Small intestine (tissue), 7 donors: ENCODE measurements around the gene MYO1A. TPM values are rescaled to one million over a fixed set of nuclear protein-coding genes. Genes with fewer than 3 reads are reported as not detected.
"Not testable (repeated sequence)": the region's sequence is repeated elsewhere in the genome, so short reads cannot be mapped to it uniquely, and the experiment has no call there.

Source experiments
- DNase-seq, 2 donors: peaks; one replicate each; pipeline versions ENCODE4 v3.0.0 to v3.0.0-alpha.2; 2013
- FAIRE-seq: peaks from 2 replicates; lab custom pipeline; 2012; peaks lifted over from hg19 to GRCh38; lab: Jason Lieb, UNC
- H3K27ac ChIP-seq, 3 donors: one replicate each; pipeline ENCODE4 v1.5.1; 2013; ENCODE audit warnings: low read length in 2 of 3, mild to moderate bottlenecking in 2 of 3, control low read depth in 1 of 3, inconsistent platforms in 1 of 3, low read depth in 1 of 3, moderate library complexity in 1 of 3
- H3K27me3 ChIP-seq, 3 donors: one replicate each; pipeline ENCODE4 v1.6.1; 2013; ENCODE audit warnings: low read length in 3 of 3, inconsistent platforms in 1 of 3; ENCODE audit not compliant: control insufficient read depth in 3 of 3, insufficient read depth in 3 of 3
- H3K36me3 ChIP-seq, 3 donors: one replicate each; pipeline ENCODE4 v1.6.1; 2013; ENCODE audit warnings: low read length in 3 of 3, inconsistent platforms in 1 of 3, low read depth in 1 of 3, mild to moderate bottlenecking in 1 of 3, moderate library complexity in 1 of 3; ENCODE audit not compliant: control insufficient read depth in 3 of 3, insufficient read depth in 2 of 3
- H3K4me1 ChIP-seq, 3 donors: one replicate each; pipeline ENCODE4 v1.6.1; 2013; ENCODE audit warnings: low read length in 2 of 3, inconsistent platforms in 1 of 3, low read depth in 1 of 3, mild to moderate bottlenecking in 1 of 3, moderate library complexity in 1 of 3; ENCODE audit not compliant: control insufficient read depth in 3 of 3, insufficient read depth in 2 of 3
- H3K4me3 ChIP-seq, 3 donors: one replicate each; pipeline ENCODE4 v1.5.1; 2013; ENCODE audit warnings: low read length in 3 of 3, control low read depth in 1 of 3, inconsistent platforms in 1 of 3, low read depth in 1 of 3, mild to moderate bottlenecking in 1 of 3, moderate library complexity in 1 of 3
- H3K9me3 ChIP-seq, 2 donors: one replicate each; pipeline ENCODE4 v1.6.1; 2013; ENCODE audit warnings: low read depth in 1 of 2, low read length in 1 of 2; ENCODE audit not compliant: control insufficient read depth in 2 of 2, insufficient read depth in 1 of 2
- WGBS, 3 donors: extraction: QIAGEN DNeasy Blood & Tissue Kit; methylation state at CpG; one replicate each; pipeline ENCODE4 v1.1.7; 2013; 5-methylcytosine and 5-hydroxymethylcytosine counted together
- polyA plus RNA-seq, 4 donors: library from polyadenylated mRNA; stranded (reverse) in 3 of 4; unstranded in 1 of 4; fragments of 200-250 nt in 3 of 4; fragments of 120-200 nt in 1 of 4; gene quantifications; one replicate each; pipeline versions ENCODE4 v1.2.1 to v1.2.3, GENCODE V29; 2013
- donor health status: healthy with polysubstance abuse.
- donor health status: control.
- donor health status: control.
- donor health status: Bipolar disorder and iron deficiency.
- donor health status: healthy.

MYO1A gene
- polyA plus RNA-seq, 4 donors = 202 to 971 (median 563) TPM

GRCh38 chr12:57058454-57058853 lies 8.5 kb upstream of the MYO1A start:
- H3K4me3 ChIP-seq = no peak overlapping the region
- H3K27me3 ChIP-seq = no peaks in the 10 kb centered on the region
- no peak overlapping the region for H3K27ac ChIP-seq
- 84 to 100% (median 93%) methylated on average over 1 of the region's 1 CpG for WGBS, 3 donors
- H3K4me1 ChIP-seq = peaks cover 0 to 29% (median 9%) of the 10 kb centered on the region in 3 donors
- FAIRE-seq (no peak), DNase-seq (no peak)
- peaks cover 0 to 8% (median 6%) of the 10 kb centered on the region in 3 donors for H3K36me3 ChIP-seq
- H3K9me3 ChIP-seq = no peaks in the 10 kb centered on the region

GRCh38 chr12:57057067-57057751 lies 7.3 kb upstream of the MYO1A start:
- no peak for FAIRE-seq
- WGBS, 3 donors = 55 to 60% (median 60%) methylated on average over 6 of the region's 6 CpGs
- peak overlapping the region; percentile 42 to 73 (median 58) for H3K27ac ChIP-seq

GRCh38 chr12:57055824-57056223 lies 5.9 kb upstream of the MYO1A start:
- FAIRE-seq (no peak), DNase-seq (no peak)
- Histone ChIP-seq H3K4me1 (peaks cover 4 to 37% (median 9%) of the 10 kb centered on the region in 3 donors), H3K9me3 (no peaks in the 10 kb centered on the region), H3K27ac (no peak overlapping the region), H3K4me3 (no peak overlapping the region), H3K36me3 (peaks cover 0 to 6% (median 3%) of the 10 kb centered on the region in 3 donors), H3K27me3 (no peaks in the 10 kb centered on the region)
- 65 to 81% (median 79%) methylated on average over 3 of the region's 3 CpGs for WGBS, 3 donors

More at GRCh38 chr12:57057067-57057751, 7.3 kb upstream of the MYO1A start:
- Histone ChIP-seq H3K4me1 (peaks cover 0 to 29% (median 9%) of the 10 kb centered on the region in 3 donors), H3K9me3 (no peaks in the 10 kb centered on the region), H3K4me3 (no peak overlapping the region), H3K36me3 (peaks cover 0 to 6% (median 6%) of the 10 kb centered on the region in 3 donors), H3K27me3 (no peaks in the 10 kb centered on the region)
- DNase-seq = peak; percentile 39 to 77

GRCh38 chr12:57053901-57054300 lies 4.0 kb upstream of the MYO1A start:
- H3K9me3 ChIP-seq, FAIRE-seq, H3K36me3 ChIP-seq, DNase-seq, H3K4me3 ChIP-seq, H3K27me3 ChIP-seq, H3K27ac ChIP-seq: not testable (repeated sequence)
- WGBS, 3 donors = 92 to 98% (median 94%) methylated on average over 4 of the region's 4 CpGs
- H3K4me1 ChIP-seq = peaks cover 4 to 26% (median 6%) of the 10 kb centered on the region in 3 donors

GRCh38 chr12:57053146-57053545 lies 3.2 kb upstream of the MYO1A start:
- not testable (repeated sequence) for H3K36me3 ChIP-seq, H3K9me3 ChIP-seq, DNase-seq, H3K27ac ChIP-seq, H3K27me3 ChIP-seq, FAIRE-seq, H3K4me3 ChIP-seq
- WGBS, 3 donors = 96 to 99% (median 98%) methylated on average over 4 of the region's 4 CpGs
- H3K4me1 ChIP-seq = peaks cover 4 to 25% (median 4%) of the 10 kb centered on the region in 3 donors

GRCh38 chr12:57051011-57051410 lies 1.1 kb upstream of the MYO1A start:
- FAIRE-seq = no peak
- Histone ChIP-seq H3K4me1 (peaks cover 0 to 40% (median 8%) of the 10 kb centered on the region in 3 donors), H3K4me3 (peak overlapping the region in 2 of 3 donors; percentile 66 to 69), H3K36me3 (peaks cover 0 to 26% (median 0%) of the 10 kb centered on the region in 3 donors), H3K9me3 (no peaks in the 10 kb centered on the region), H3K27ac (peak overlapping the region; percentile 48 to 88 (median 80)), H3K27me3 (no peaks in the 10 kb centered on the region)
- 26 to 68% (median 53%) methylated on average over 1 of the region's 1 CpG for WGBS, 3 donors
- DNase-seq = peak; percentile 63 to 79

- 12 to 64% (median 40%) methylated on average over 4 of the region's 4 CpGs for WGBS, 3 donors
- peak overlapping the region; percentile 78 to 88 (median 80) for H3K27ac ChIP-seq
- peaks cover 3 to 44% (median 8%) of the 10 kb centered on the region in 3 donors for H3K4me1 ChIP-seq
- no peaks in the 10 kb centered on the region for H3K9me3 ChIP-seq
- peaks cover 0 to 38% (median 0%) of the 10 kb centered on the region in 3 donors for H3K36me3 ChIP-seq
- peak; percentile 82 to 91 for DNase-seq
- no peaks in the 10 kb centered on the region for H3K27me3 ChIP-seq
- H3K4me3 ChIP-seq = peak overlapping the region; percentile 3 to 69 (median 66)
- FAIRE-seq = no peak
These were observed 846 bp downstream of the MYO1A start for GRCh38 chr12:57049119-57049446.

GRCh38 chr12:57048423-57049118 lies 1.4 kb downstream of the MYO1A start:
- H3K27ac ChIP-seq = peak overlapping the region; percentile 78 to 88 (median 80)
- FAIRE-seq = no peak
- no peaks in the 10 kb centered on the region for H3K9me3 ChIP-seq
- no peaks in the 10 kb centered on the region for H3K27me3 ChIP-seq
- peak overlapping the region in 2 of 3 donors; percentile 66 to 69 for H3K4me3 ChIP-seq
- peaks cover 0 to 44% (median 3%) of the 10 kb centered on the region in 3 donors for H3K36me3 ChIP-seq
- H3K4me1 ChIP-seq = peaks cover 3 to 44% (median 8%) of the 10 kb centered on the region in 3 donors
- 0 to 69% (median 29%) methylated on average over 1 of the region's 1 CpG for WGBS, 3 donors
- no peak for DNase-seq
